Natural killer cell (primary cell): Measurements from ENCODE around the gene PLEKHJ1. TPM values are rescaled to one million over a fixed set of nuclear protein-coding genes. Genes with fewer than 3 reads are reported as not detected.

ENCODE experiments used
- ATAC-seq, 3 donors: fragments of 150-1000 bp in 2 of 3; fragments of 200-7000 bp in 1 of 3; cut with Tn5 transposase; 1 replicate in 1 of 3; 2 replicates in 2 of 3; pipeline ENCODE4 v1.10.0; 2021; ENCODE audit warnings: mild to moderate bottlenecking in 2 of 3, moderate library complexity in 2 of 3
- DNase-seq, 2 donors: peaks; one replicate each; pipeline versions ENCODE4 v3.0.0 to v3.0.0-alpha.2; 2013 to 2021; ENCODE audit warnings: mixed read lengths in 1 of 2
- H3K27ac ChIP-seq: one replicate; pipeline ENCODE4 v1.5.1; 2013; ENCODE audit warnings: mild to moderate bottlenecking, low read length
- H3K27me3 ChIP-seq: one replicate; pipeline ENCODE4 v1.6.1; 2013; ENCODE audit warnings: low read length; ENCODE audit not compliant: control insufficient read depth, insufficient read depth
- H3K36me3 ChIP-seq: one replicate; pipeline ENCODE4 v1.6.1; 2013; ENCODE audit warnings: low read length; ENCODE audit not compliant: control insufficient read depth, insufficient read depth
- H3K4me1 ChIP-seq: one replicate; pipeline ENCODE4 v1.6.1; 2013; ENCODE audit warnings: low read length; ENCODE audit not compliant: control insufficient read depth, insufficient read depth
- H3K4me3 ChIP-seq: one replicate; pipeline ENCODE4 v1.5.1; 2013; ENCODE audit warnings: low read length
- H3K9me3 ChIP-seq: one replicate; pipeline ENCODE4 v1.6.1; 2013; ENCODE audit warnings: low read length; ENCODE audit not compliant: control insufficient read depth, insufficient read depth
- H3K27ac Mint-ChIP-seq, 2 donors: one replicate each; pipeline ENCODE4 v1.8.0; 2022; ENCODE audit warnings: mild to moderate bottlenecking in 2 of 2, mixed read lengths in 2 of 2, moderate library complexity in 1 of 2
- H3K27me3 Mint-ChIP-seq, 2 donors: one replicate each; pipeline ENCODE4 v1.8.0; 2022; ENCODE audit warnings: low read depth in 2 of 2, mixed read lengths in 2 of 2
- H3K36me3 Mint-ChIP-seq: one replicate; pipeline ENCODE4 v1.8.0; 2022; ENCODE audit warnings: mixed read lengths
- H3K4me1 Mint-ChIP-seq, 2 donors: one replicate each; pipeline ENCODE4 v1.8.0; 2022; ENCODE audit warnings: mixed read lengths in 2 of 2
- H3K4me3 Mint-ChIP-seq: one replicate; pipeline ENCODE4 v1.8.0; 2022; ENCODE audit warnings: mild to moderate bottlenecking, moderate library complexity, mixed read lengths
- H3K9me3 Mint-ChIP-seq, 2 donors: one replicate each; pipeline ENCODE4 v1.8.0; 2022; ENCODE audit warnings: mixed read lengths in 2 of 2
- whole genome bisulfite sequencing: methylation state at CpG from one replicate; pipeline ENCODE4 v1.1.7; 2013; ENCODE audit warnings: missing lambda C conversion rate; ENCODE audit not compliant: insufficient coverage; 5-methylcytosine and 5-hydroxymethylcytosine counted together
- intact Hi-C: fragments of 100-400 bp; cut with micrococcal nuclease; formaldehyde crosslinking; loops from one replicate; pipeline ENCODE4 v1.14.2; 2022
- total RNA-seq, 4 donors: library from RNA; stranded (reverse); fragments of 120-200 nt in 1 of 4; gene quantifications; one replicate each; pipeline versions ENCODE4 v1.2.3 to v1.2.4, GENCODE V29; 2013 to 2022
- TF ChIP-seq, protein P1 (sequence below): fragments of 200-600 bp; IDR thresholded peaks from one replicate; pipeline ENCODE4 v1.8.0; 2022; ENCODE audit warnings: antibody characterized with exemption

PLEKHJ1 gene
- total RNA-seq, 3 donors from 2014 or later (not counting 1 experiment from before 2014, with no cell fraction given): 36.7 to 45.8 (median 44.7) TPM

DNA sequence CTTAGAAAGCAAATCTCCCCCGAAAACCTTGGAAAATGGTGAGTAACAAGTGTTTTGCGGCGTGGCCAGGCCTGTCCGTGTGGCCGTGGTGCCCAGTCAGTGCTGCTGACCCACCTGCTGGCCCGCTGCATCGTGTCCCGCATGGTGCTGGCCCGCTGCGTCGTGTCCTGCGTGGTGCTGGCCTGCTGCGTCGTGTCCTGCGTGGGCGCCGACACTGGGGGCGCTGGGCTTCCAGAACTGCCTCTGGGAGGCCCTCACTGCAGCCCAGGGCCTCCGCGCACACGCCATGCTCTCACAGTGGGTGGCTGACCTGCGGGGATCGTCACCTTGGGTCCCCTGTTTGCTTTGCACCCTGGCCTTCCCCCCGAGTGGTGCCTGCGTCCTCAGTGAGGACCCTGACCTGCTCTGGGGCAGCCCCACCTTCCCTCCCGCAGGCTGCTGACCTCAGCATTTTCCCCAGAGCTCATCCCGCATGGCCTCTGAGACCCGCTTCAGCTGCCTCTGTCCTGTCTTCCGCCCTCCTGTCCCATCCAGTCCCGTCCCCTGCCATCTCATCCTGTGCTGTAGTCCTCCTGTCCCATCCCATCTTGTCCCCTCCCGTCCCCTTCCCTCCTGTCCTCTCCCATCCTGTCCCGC, 10.6 kb downstream of the PLEKHJ1 start:
- no peak overlapping the region for H3K27ac ChIP-seq
- Mint-ChIP-seq H3K4me3 (no peak overlapping the region), H3K9me3 (no peaks in the 10 kb centered on the region), H3K36me3 (no peaks in the 10 kb centered on the region), H3K27ac (no peak overlapping the region), H3K4me1 (peaks cover 6 to 11% of the 10 kb centered on the region in 2 donors), H3K27me3 (no peaks in the 10 kb centered on the region)
- DNase-seq: no peak
- TF ChIP-seq, protein P1, sequence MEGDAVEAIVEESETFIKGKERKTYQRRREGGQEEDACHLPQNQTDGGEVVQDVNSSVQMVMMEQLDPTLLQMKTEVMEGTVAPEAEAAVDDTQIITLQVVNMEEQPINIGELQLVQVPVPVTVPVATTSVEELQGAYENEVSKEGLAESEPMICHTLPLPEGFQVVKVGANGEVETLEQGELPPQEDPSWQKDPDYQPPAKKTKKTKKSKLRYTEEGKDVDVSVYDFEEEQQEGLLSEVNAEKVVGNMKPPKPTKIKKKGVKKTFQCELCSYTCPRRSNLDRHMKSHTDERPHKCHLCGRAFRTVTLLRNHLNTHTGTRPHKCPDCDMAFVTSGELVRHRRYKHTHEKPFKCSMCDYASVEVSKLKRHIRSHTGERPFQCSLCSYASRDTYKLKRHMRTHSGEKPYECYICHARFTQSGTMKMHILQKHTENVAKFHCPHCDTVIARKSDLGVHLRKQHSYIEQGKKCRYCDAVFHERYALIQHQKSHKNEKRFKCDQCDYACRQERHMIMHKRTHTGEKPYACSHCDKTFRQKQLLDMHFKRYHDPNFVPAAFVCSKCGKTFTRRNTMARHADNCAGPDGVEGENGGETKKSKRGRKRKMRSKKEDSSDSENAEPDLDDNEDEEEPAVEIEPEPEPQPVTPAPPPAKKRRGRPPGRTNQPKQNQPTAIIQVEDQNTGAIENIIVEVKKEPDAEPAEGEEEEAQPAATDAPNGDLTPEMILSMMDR: no peak
- no peaks in the 10 kb centered on the region for H3K9me3 ChIP-seq
- H3K36me3 ChIP-seq: peaks cover 48% of the 10 kb centered on the region
- intact Hi-C loops: no loop called here
- H3K4me3 ChIP-seq: no peak overlapping the region
- 97% methylated on average over 32 of the region's 32 CpGs for WGBS
- H3K27me3 ChIP-seq: no peaks in the 10 kb centered on the region
- peaks cover 7% of the 10 kb centered on the region for H3K4me1 ChIP-seq
- ATAC-seq: no peak

DNA sequence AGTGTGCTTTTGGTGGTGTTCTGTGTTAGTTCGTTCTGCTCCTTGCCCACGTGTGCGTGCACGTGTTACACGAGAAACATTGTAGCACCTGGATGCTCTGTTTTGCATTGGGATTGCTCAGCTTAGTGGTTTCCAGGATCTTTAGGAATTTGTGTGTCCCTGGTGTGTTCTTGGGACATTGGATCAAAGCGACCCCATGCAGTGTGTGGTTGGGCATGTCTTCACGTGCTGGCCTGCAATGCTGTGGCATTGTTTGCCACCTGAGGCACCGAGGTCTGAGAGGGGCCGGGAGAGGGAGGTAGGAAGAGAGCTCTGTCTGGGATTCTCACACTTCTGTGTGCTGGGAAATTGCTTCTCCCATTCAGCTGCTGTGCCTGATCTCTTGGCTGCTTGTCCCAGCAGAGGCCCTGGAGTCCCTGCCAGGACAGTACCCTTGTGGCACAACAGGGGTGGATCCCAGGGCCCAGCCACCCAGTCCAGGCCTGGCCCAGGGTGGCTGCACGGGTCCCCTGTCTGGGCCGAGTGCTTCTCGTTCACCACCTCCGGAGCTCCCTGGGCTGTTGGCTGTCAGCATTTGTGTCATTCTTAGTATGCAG, 11.3 kb downstream of the PLEKHJ1 start:
- 95% methylated on average over 13 of the region's 13 CpGs for WGBS
- intact Hi-C loops: no loop called here
- no peak overlapping the region for H3K4me3 ChIP-seq
- DNase-seq: no peak
- Mint-ChIP-seq H3K36me3 (no peaks in the 10 kb centered on the region), H3K9me3 (no peaks in the 10 kb centered on the region), H3K27me3 (no peaks in the 10 kb centered on the region), H3K4me1 (peaks cover 6 to 11% of the 10 kb centered on the region in 2 donors), H3K27ac (peak overlapping the region; percentile 11 to 77), H3K4me3 (no peak overlapping the region)
- peaks cover 48% of the 10 kb centered on the region for H3K36me3 ChIP-seq
- H3K27me3 ChIP-seq: no peaks in the 10 kb centered on the region
- peaks cover 7% of the 10 kb centered on the region for H3K4me1 ChIP-seq
- H3K9me3 ChIP-seq: no peaks in the 10 kb centered on the region
- ATAC-seq: no peak
- TF ChIP-seq, protein P1: no peak
- H3K27ac ChIP-seq: no peak overlapping the region

DNA sequence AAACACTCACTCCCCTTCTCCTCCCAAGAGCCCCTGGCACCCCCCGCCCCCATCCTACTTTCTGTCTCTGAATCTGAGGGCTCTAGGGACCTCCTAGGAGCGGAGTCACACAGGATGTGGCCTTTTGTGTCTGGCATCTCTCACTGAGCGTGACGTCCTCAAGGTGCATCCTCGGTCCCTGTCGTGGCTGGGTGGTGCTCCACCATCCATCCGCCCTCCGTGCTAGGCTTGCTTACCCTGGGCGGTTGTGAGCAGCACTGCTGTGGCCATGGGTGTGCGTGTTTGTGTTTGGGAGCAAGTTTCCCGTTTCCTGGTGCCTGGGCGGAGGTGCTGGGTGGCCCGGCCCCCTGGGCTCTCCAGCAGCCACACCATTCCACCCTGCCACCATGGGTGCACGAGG, 12.2 kb downstream of the PLEKHJ1 start:
- WGBS: 59% methylated on average over 14 of the region's 14 CpGs
- Histone ChIP-seq H3K4me3 (no peak overlapping the region), H3K27me3 (no peaks in the 10 kb centered on the region), H3K27ac (no peak overlapping the region), H3K9me3 (no peaks in the 10 kb centered on the region), H3K36me3 (peaks cover 43% of the 10 kb centered on the region), H3K4me1 (peaks cover 7% of the 10 kb centered on the region)
- Mint-ChIP-seq H3K9me3 (no peaks in the 10 kb centered on the region), H3K4me3 (no peak overlapping the region), H3K27ac (peak overlapping the region; percentile 75 to 77), H3K4me1 (peaks cover 6 to 11% of the 10 kb centered on the region in 2 donors), H3K27me3 (no peaks in the 10 kb centered on the region), H3K36me3 (no peaks in the 10 kb centered on the region)
- ATAC-seq: peak; percentile 45 to 74 (median 71)
- peak in 1 of 2 donors; percentile 66 for DNase-seq
- intact Hi-C loops: no loop called here
- TF ChIP-seq, protein P1: no peak
